Tibial nerve (tissue), 4 donors: Measurements from ENCODE around the gene CACYBP. TPM values are rescaled to one million over a fixed set of nuclear protein-coding genes. Genes with fewer than 3 reads are reported as not detected.
A peak's percentile ranks its signal among the peaks of the same experiment; 100 is the strongest.

ENCODE experiments used
- DNase-seq, 2 donors: peaks; one replicate each; pipeline ENCODE4 v3.0.0-alpha.2; 2019; ENCODE audit warnings: low spot score in 2 of 2
- H3K27ac ChIP-seq, 4 donors: fragments of 200-600 bp; sonication (generic) in 3 of 4; one replicate each; pipeline ENCODE4 v1.5.1; 2017 to 2019; ENCODE audit warnings: mild to moderate bottlenecking in 1 of 4
- H3K27me3 ChIP-seq, 2 donors: fragments of 200-600 bp; sonication (generic) in 1 of 2; one replicate each; pipeline versions ENCODE4 v1.5.1 to v1.6.0; 2017 to 2019
- H3K36me3 ChIP-seq, 3 donors: fragments of 200-600 bp; sonication (generic); one replicate each; pipeline ENCODE4 v1.5.1; 2018 to 2019
- H3K4me1 ChIP-seq, 4 donors: fragments of 200-600 bp; sonication (generic) in 3 of 4; one replicate each; pipeline ENCODE4 v1.5.1; 2017 to 2019
- H3K4me3 ChIP-seq, 4 donors: fragments of 200-600 bp; sonication (generic) in 3 of 4; one replicate each; pipeline ENCODE4 v1.5.1; 2017 to 2019; ENCODE audit warnings: mild to moderate bottlenecking in 1 of 4, moderate library complexity in 1 of 4
- H3K9me3 ChIP-seq, 4 donors: fragments of 200-600 bp; sonication (generic) in 3 of 4; one replicate each; pipeline ENCODE4 v1.5.1; 2017 to 2019
- CTCF ChIP-seq, 5 experiments: fragments of 200-600 bp in 3 of 5; fragments of 450-650 bp in 2 of 5; sonication (generic) in 3 of 5; IDR thresholded peaks; one replicate each; pipeline ENCODE4 v1.5.1; 2016 to 2019; ENCODE audit warnings: antibody characterized with exemption in 5 of 5, mild to moderate bottlenecking in 3 of 5, moderate library complexity in 2 of 5
- EP300 ChIP-seq, 2 donors: sonication (generic); formaldehyde crosslinking; IDR thresholded peaks; one replicate each; pipeline ENCODE4 v1.6.1; 2017; ENCODE audit warnings: antibody characterized with exemption in 2 of 2, mild to moderate bottlenecking in 1 of 2
- POLR2A ChIP-seq, 2 donors: fragments of 450-650 bp; IDR thresholded peaks; one replicate each; pipeline ENCODE4 v1.6.1; 2017; ENCODE audit warnings: antibody characterized with exemption in 2 of 2, mild to moderate bottlenecking in 2 of 2, moderate library complexity in 2 of 2
- WGBS, 2 donors: methylation state at CpG; one replicate each; pipeline ENCODE4 v1.1.5; 2018; 5-methylcytosine and 5-hydroxymethylcytosine counted together
- total RNA-seq, 4 donors: library from RNA; depleted of rRNA; stranded (reverse); fragments of >200 nt; gene quantifications; one replicate each; pipeline ENCODE4 v1.1.0, GENCODE V29; 2016

CACYBP gene
- total RNA-seq, 4 donors from 2014 or later = 60.8 to 165 (median 78.2) TPM

- Histone ChIP-seq H3K27ac (peak overlapping the region; percentile 96 to 100 (median 98)), H3K4me1 (peaks cover 0 to 44% (median 13%) of the 10 kb centered on the region in 4 donors), H3K4me3 (peak overlapping the region; percentile 36 to 99 (median 94)), H3K9me3 (no peaks in the 10 kb centered on the region), H3K27me3 (no peaks in the 10 kb centered on the region), H3K36me3 (no peaks in the 10 kb centered on the region)
- 14 to 15% methylated on average over 19 of the region's 19 CpGs for WGBS, 2 donors
- peak in 1 of 2 donors; percentile 56 for DNase-seq
- peak; percentile 62 to 80 (median 75) for TF ChIP-seq CTCF (IDR thresholded peaks at IDR 0.05)
- no peak for TF ChIP-seq EP300 (IDR thresholded peaks at IDR 0.05)
These were observed 1.1 kb upstream of the CACYBP start for GRCh38 chr1:174998569-174999215.

GRCh38 chr1:174999216-174999935 is 371 bp upstream of the CACYBP start:
- peak; percentile 95 to 97 for DNase-seq
- no peaks in the 10 kb centered on the region for H3K36me3 ChIP-seq
- peak overlapping the region; percentile 36 to 99 (median 94) for H3K4me3 ChIP-seq
- H3K4me1 ChIP-seq = peaks cover 0 to 51% (median 13%) of the 10 kb centered on the region in 4 donors
- no peaks in the 10 kb centered on the region for H3K27me3 ChIP-seq
- no peaks in the 10 kb centered on the region for H3K9me3 ChIP-seq
- H3K27ac ChIP-seq = peak overlapping the region; percentile 96 to 100 (median 98)
- 0 to 1% methylated on average over 33 to 57 of the region's 58 CpGs for WGBS, 2 donors
- peak; percentile 95 to 98 for TF ChIP-seq POLR2A (IDR thresholded peaks at IDR 0.05)
- TF ChIP-seq EP300 (IDR thresholded peaks at IDR 0.05) = peak; percentile 97 to 99
- TF ChIP-seq CTCF (IDR thresholded peaks at IDR 0.05) = peak in 1 of 5 experiments; percentile 24

- 6% methylated on average over 5 of the region's 5 CpGs for WGBS, 2 donors
- peaks cover 0 to 51% (median 13%) of the 10 kb centered on the region in 4 donors for H3K4me1 ChIP-seq
- DNase-seq = no peak
- peaks cover 0 to 7% (median 0%) of the 10 kb centered on the region in 3 donors for H3K36me3 ChIP-seq
- peak overlapping the region; percentile 84 to 99 (median 94) for H3K4me3 ChIP-seq
- H3K9me3 ChIP-seq = no peaks in the 10 kb centered on the region
- peak overlapping the region; percentile 96 to 100 (median 98) for H3K27ac ChIP-seq
- H3K27me3 ChIP-seq = no peaks in the 10 kb centered on the region
- TF ChIP-seq CTCF (IDR thresholded peaks at IDR 0.05) = no peak
These were observed 995 bp downstream of the CACYBP start for GRCh38 chr1:175000697-175001187.

GRCh38 chr1:175002910-175003517 is 3.3 kb downstream of the CACYBP start:
- H3K4me1 ChIP-seq = peaks cover 0 to 49% (median 13%) of the 10 kb centered on the region in 4 donors
- WGBS, 2 donors = 77 to 80% methylated on average over 17 of the region's 17 CpGs
- no peaks in the 10 kb centered on the region for H3K9me3 ChIP-seq
- DNase-seq = no peak
- peaks cover 0 to 27% (median 0%) of the 10 kb centered on the region in 3 donors for H3K36me3 ChIP-seq
- no peak overlapping the region for H3K4me3 ChIP-seq
- no peaks in the 10 kb centered on the region for H3K27me3 ChIP-seq
- TF ChIP-seq POLR2A (IDR thresholded peaks at IDR 0.05) (no peak), CTCF (IDR thresholded peaks at IDR 0.05) (no peak), EP300 (IDR thresholded peaks at IDR 0.05) (no peak)
- H3K27ac ChIP-seq = peak overlapping the region in 1 of 4 donors; percentile 5
